Measurements from ENCODE around the gene TTC12. TPM values are rescaled to one million over a fixed set of nuclear protein-coding genes. Genes with fewer than 3 reads are reported as not detected.

Gene TTC12
- total and polyA plus RNA-seq, 9 of the 15 experiments (the other 6 are each of a cell fraction or from before 2014, with no cell fraction given): 5.1 to 19.9 (median 13.4) TPM

- no peak overlapping the region for H3K9ac ChIP-seq (ENCODE audit: insufficient read depth in 1 of 2, low read depth in 2 of 2, low read length in 2 of 2)
- DNase-seq (ENCODE audit: extremely low read depth in 1 of 4, low spot score in 3 of 4) (no peak), FAIRE-seq (no peak), ATAC-seq (no peak)
- TF ChIP-seq GTF2A2 (tag; IDR thresholded peaks at IDR 0.05): no peak
- TF ChIP-seq ZNF3 (CRISPR knock-in tag; IDR thresholded peaks at IDR 0.05): no peak
- TF ChIP-seq GTF2B (IDR thresholded peaks at IDR 0.05; ENCODE audit: extremely low read depth, insufficient read length): no peak
- no peak for TF ChIP-seq RBM14 (IDR thresholded peaks at IDR 0.05; ENCODE audit: borderline replicate concordance, insufficient read depth, low read depth, low read length)
- TF ChIP-seq KLF1 (tag; IDR thresholded peaks at IDR 0.05): no peak
- no peak for TF ChIP-seq ZEB2 (IDR thresholded peaks at IDR 0.05)
- no peak for TF ChIP-seq FOXP4 (CRISPR knock-in tag; IDR thresholded peaks at IDR 0.05; ENCODE audit: borderline replicate concordance)
- in situ Hi-C loops (cut with MboI) (no loop called here), intact Hi-C loops (cut with micrococcal nuclease) (no loop called here)
- H3K4me1 ChIP-seq (replicated peaks in 1 of 2; ENCODE audit: control insufficient read depth in 2 of 2, insufficient read depth in 2 of 2, low read length in 2 of 2): peaks cover 0 to 8% of the 10 kb centered on the region in 2 experiments; a peak in 3 of 5 replicates
- H3K79me2 ChIP-seq (ENCODE audit: control insufficient read depth, insufficient read depth, low read length): no peaks in the 10 kb centered on the region
- H3K4me3 ChIP-seq: no peak overlapping the region
- H2AFZ ChIP-seq (ENCODE audit: low read depth, low read length): no peak overlapping the region
- WGBS (ENCODE audit: insufficient coverage, low coverage, missing lambda C conversion rate): 0% methylated on average over 3 of the region's 3 CpGs
- CTCF ChIA-PET (ENCODE audit: low intra/inter-chr PET ratio): no interaction called here
- no peaks in the 10 kb centered on the region for H3K9me3 ChIP-seq (replicated peaks; ENCODE audit: control insufficient read depth, insufficient read depth, low read depth, low read length)
- H3K36me3 ChIP-seq (ENCODE audit: control insufficient read depth, insufficient read depth, low read length): no peaks in the 10 kb centered on the region
- H3K9me1 ChIP-seq (ENCODE audit: control insufficient read depth, insufficient read depth, low read length): no peaks in the 10 kb centered on the region
- H3K4me2 ChIP-seq (ENCODE audit: insufficient read depth, low read length): no peak overlapping the region
- H3K27me3 ChIP-seq (ENCODE audit: control insufficient read depth in 2 of 2, insufficient read depth in 2 of 2, low read length in 2 of 2): no peaks in the 10 kb centered on the region; a peak in 1 of 5 replicates
- no peaks in the 10 kb centered on the region for H4K20me1 ChIP-seq (replicated peaks; ENCODE audit: control insufficient read depth, insufficient read depth, low read length)
- POLR2A ChIA-PET: interaction anchor here (0.6 kb wide), 1 partner anchor 24 kb away, joined by 3 read pairs; no protein-coding TSS in a partner anchor
- H3K27ac ChIP-seq (ENCODE audit: extremely low read depth, low read depth, low read length): no peak overlapping the region
- BruUV-seq (replicated peaks): no TSS peak
Measured at GRCh38 chr11:113376156-113376555, 61.8 kb downstream of the TTC12 start.
